Measurements from ENCODE around the gene UVRAG.

The UVRAG gene

DNA sequence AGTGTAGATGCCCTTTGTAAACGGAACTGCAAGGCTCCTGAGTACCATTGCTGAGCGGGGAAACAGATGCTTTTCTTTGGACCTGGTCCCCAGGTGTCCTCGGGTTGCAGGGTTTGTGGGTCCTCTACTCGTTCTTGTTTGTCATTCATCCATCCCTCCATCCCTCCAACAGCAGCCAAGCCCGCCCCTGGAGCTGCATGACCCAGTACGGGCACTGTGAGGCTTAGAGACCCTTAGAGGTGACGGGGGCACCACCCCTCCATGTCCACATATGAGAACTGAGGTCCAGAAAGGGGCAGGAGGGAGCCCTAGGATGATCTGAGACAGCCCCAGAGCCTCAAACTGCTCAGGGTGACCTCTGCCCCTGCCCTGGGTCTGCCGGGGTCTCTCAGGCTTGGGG, 345.8 kb downstream of the UVRAG start:
- H4K91ac ChIP-seq (ENCODE audit: low read length), result no peak overlapping the region
- H3K4me2 ChIP-seq (ENCODE audit: low read length, poor library complexity, severe bottlenecking), result no peak overlapping the region
- no peaks in the 10 kb centered on the region for H3K79me1 ChIP-seq (replicated peaks; ENCODE audit: low read length, poor library complexity, severe bottlenecking)
- H2BK120ac ChIP-seq (ENCODE audit: low read depth, low read length), result no peak overlapping the region
- no peak overlapping the region for H3K4ac ChIP-seq (ENCODE audit: low read depth in 1 of 2, low read length in 2 of 2)
- H3K14ac ChIP-seq (ENCODE audit: low read length in 2 of 2), result no peak overlapping the region
- no peak overlapping the region for H3K27ac ChIP-seq (ENCODE audit: low read length, poor library complexity, severe bottlenecking)
- H3K27me3 ChIP-seq (ENCODE audit: control insufficient read depth in 1 of 2, insufficient read depth in 1 of 2, low read length in 2 of 2), result peaks cover 27 to 57% of the 10 kb centered on the region in 2 experiments
- H3K4me1 ChIP-seq (ENCODE audit: control insufficient read depth, insufficient read depth, low read depth, low read length), result peaks cover 20% of the 10 kb centered on the region
- no peaks in the 10 kb centered on the region for H3K36me3 ChIP-seq (ENCODE audit: control insufficient read depth in 1 of 2, insufficient read depth in 2 of 2, low read depth in 1 of 2, low read length in 2 of 2)
- no peak overlapping the region for H3K23ac ChIP-seq (ENCODE audit: low read length in 2 of 2)
- H2BK15ac ChIP-seq (ENCODE audit: low read depth, poor library complexity, severe bottlenecking), result no peak overlapping the region
- no peak overlapping the region for H3K4me3 ChIP-seq (ENCODE audit: insufficient read depth in 1 of 2, low read depth in 1 of 2, low read length in 2 of 2)
- WGBS, result 86% methylated on average over 8 of the region's 8 CpGs
- H3K9me3 ChIP-seq (ENCODE audit: control insufficient read depth, low read length), result no peaks in the 10 kb centered on the region
- no peak for DNase-seq
- H2AK5ac ChIP-seq (ENCODE audit: low read length, severe bottlenecking), result no peak overlapping the region
- H3K18ac ChIP-seq (ENCODE audit: low read depth in 1 of 2, low read length in 2 of 2), result no peak overlapping the region
- no peak overlapping the region for H2BK5ac ChIP-seq (ENCODE audit: low read depth, low read length, poor library complexity, severe bottlenecking)
- H4K8ac ChIP-seq (ENCODE audit: low read length), result no peak overlapping the region
- H2BK12ac ChIP-seq (ENCODE audit: low read length in 2 of 2), result no peak overlapping the region
- H3K9ac ChIP-seq (ENCODE audit: low read length), result no peak overlapping the region
- no peak overlapping the region for H2AFZ ChIP-seq (ENCODE audit: low read depth, low read length)

GRCh38 chr11:76161261-76161961, 346.4 kb downstream of the UVRAG start:
- Histone ChIP-seq H3K23ac (ENCODE audit: low read length in 2 of 2) (no peak overlapping the region), H3K4me1 (ENCODE audit: control insufficient read depth, insufficient read depth, low read depth, low read length) (peaks cover 22% of the 10 kb centered on the region), H2BK120ac (ENCODE audit: low read depth, low read length) (no peak overlapping the region), H3K18ac (ENCODE audit: low read depth in 1 of 2, low read length in 2 of 2) (no peak overlapping the region), H3K4me3 (ENCODE audit: insufficient read depth in 1 of 2, low read depth in 1 of 2, low read length in 2 of 2) (no peak overlapping the region), H2AK5ac (ENCODE audit: low read length, severe bottlenecking) (no peak overlapping the region), H3K36me3 (ENCODE audit: control insufficient read depth in 1 of 2, insufficient read depth in 2 of 2, low read depth in 1 of 2, low read length in 2 of 2) (no peaks in the 10 kb centered on the region), H2BK12ac (ENCODE audit: low read length in 2 of 2) (no peak overlapping the region), H3K9me3 (ENCODE audit: control insufficient read depth, low read length) (no peaks in the 10 kb centered on the region), H2AFZ (ENCODE audit: low read depth, low read length) (no peak overlapping the region), H3K9ac (ENCODE audit: low read length) (no peak overlapping the region), H3K4ac (ENCODE audit: low read depth in 1 of 2, low read length in 2 of 2) (no peak overlapping the region), H3K4me2 (ENCODE audit: low read length, poor library complexity, severe bottlenecking) (no peak overlapping the region), H3K14ac (ENCODE audit: low read length in 2 of 2) (no peak overlapping the region), H3K27me3 (ENCODE audit: control insufficient read depth in 1 of 2, insufficient read depth in 1 of 2, low read length in 2 of 2) (peaks cover 32 to 63% of the 10 kb centered on the region in 2 experiments), H3K27ac (ENCODE audit: low read length, poor library complexity, severe bottlenecking) (no peak overlapping the region), H4K8ac (ENCODE audit: low read length) (no peak overlapping the region), H2BK5ac (ENCODE audit: low read depth, low read length, poor library complexity, severe bottlenecking) (no peak overlapping the region), H2BK15ac (ENCODE audit: low read depth, poor library complexity, severe bottlenecking) (no peak overlapping the region), H3K79me1 (replicated peaks; ENCODE audit: low read length, poor library complexity, severe bottlenecking) (no peaks in the 10 kb centered on the region), H4K91ac (ENCODE audit: low read length) (no peak overlapping the region)
- 57% methylated on average over 23 of the region's 24 CpGs for WGBS
- DNase-seq, result no peak

DNA sequence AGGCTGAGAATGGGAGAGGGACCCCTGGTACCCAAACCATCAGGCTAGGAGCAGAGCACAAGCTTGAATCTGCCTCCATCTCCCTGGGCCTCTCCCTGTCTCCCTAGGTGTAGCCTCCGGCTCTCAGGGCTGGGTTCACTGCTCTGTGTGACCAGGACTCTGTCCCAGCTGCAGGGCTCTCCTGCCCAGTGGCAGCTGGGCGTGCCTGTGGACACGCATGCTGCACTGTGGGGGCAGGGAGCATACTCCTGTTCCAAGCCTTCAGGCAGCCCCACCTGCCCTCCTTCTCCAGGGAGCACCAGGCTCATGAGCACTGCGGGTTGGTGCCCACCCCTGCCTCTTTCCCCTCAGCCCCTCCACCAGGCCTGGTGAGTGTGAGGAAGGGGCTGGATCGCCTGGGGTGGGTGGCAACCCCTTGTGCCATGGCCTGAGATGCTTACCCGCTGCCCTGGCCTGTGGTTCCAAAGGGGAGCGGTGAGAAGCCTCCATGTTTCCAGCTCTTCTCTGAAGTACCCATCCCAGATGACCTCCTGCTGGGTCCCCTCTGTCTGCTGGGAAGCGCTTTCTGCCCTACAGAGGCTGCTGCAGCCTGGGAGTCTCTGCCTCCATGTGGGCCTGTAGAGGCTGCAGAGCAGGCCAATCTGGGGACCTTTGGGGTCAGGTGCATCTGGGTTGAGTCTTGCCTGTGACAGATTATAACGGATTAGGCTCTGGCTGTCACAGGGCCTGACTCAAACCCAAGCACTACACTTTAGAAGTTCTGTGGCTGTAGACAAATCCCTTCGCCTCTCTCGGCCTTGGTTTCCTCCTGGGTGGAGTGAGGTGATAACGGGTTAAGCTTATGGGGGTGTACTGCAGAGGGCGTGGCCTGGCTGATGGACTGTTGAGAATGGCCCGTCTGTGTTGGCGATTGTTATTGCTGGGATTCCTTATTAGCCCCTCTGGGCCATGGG, 347.6 kb downstream of the UVRAG start:
- Histone ChIP-seq H3K4me3 (ENCODE audit: insufficient read depth in 1 of 2, low read depth in 1 of 2, low read length in 2 of 2) (no peak overlapping the region), H3K23ac (ENCODE audit: low read length in 2 of 2) (no peak overlapping the region), H4K8ac (ENCODE audit: low read length) (no peak overlapping the region), H2BK120ac (ENCODE audit: low read depth, low read length) (no peak overlapping the region), H3K9ac (ENCODE audit: low read length) (no peak overlapping the region), H3K27me3 (ENCODE audit: control insufficient read depth in 1 of 2, insufficient read depth in 1 of 2, low read length in 2 of 2) (peaks cover 35 to 65% of the 10 kb centered on the region in 2 experiments), H2BK12ac (ENCODE audit: low read length in 2 of 2) (no peak overlapping the region), H3K4me1 (ENCODE audit: control insufficient read depth, insufficient read depth, low read depth, low read length) (peaks cover 24% of the 10 kb centered on the region), H3K9me3 (ENCODE audit: control insufficient read depth, low read length) (no peaks in the 10 kb centered on the region), H3K79me1 (replicated peaks; ENCODE audit: low read length, poor library complexity, severe bottlenecking) (no peaks in the 10 kb centered on the region), H3K4me2 (ENCODE audit: low read length, poor library complexity, severe bottlenecking) (no peak overlapping the region), H2AK5ac (ENCODE audit: low read length, severe bottlenecking) (no peak overlapping the region), H3K4ac (ENCODE audit: low read depth in 1 of 2, low read length in 2 of 2) (no peak overlapping the region), H3K18ac (ENCODE audit: low read depth in 1 of 2, low read length in 2 of 2) (no peak overlapping the region), H3K36me3 (ENCODE audit: control insufficient read depth in 1 of 2, insufficient read depth in 2 of 2, low read depth in 1 of 2, low read length in 2 of 2) (no peaks in the 10 kb centered on the region), H2BK5ac (ENCODE audit: low read depth, low read length, poor library complexity, severe bottlenecking) (no peak overlapping the region), H2AFZ (ENCODE audit: low read depth, low read length) (no peak overlapping the region), H3K27ac (ENCODE audit: low read length, poor library complexity, severe bottlenecking) (no peak overlapping the region), H3K14ac (ENCODE audit: low read length in 2 of 2) (peak overlapping the region in 1 of 2 experiments; percentile 19), H2BK15ac (ENCODE audit: low read depth, poor library complexity, severe bottlenecking) (no peak overlapping the region), H4K91ac (ENCODE audit: low read length) (no peak overlapping the region)
- 91% methylated on average over 14 of the region's 15 CpGs for WGBS
- no peak for DNase-seq

- Histone ChIP-seq H3K27ac (ENCODE audit: low read length, poor library complexity, severe bottlenecking) (no peak overlapping the region), H3K9ac (ENCODE audit: low read length) (no peak overlapping the region), H2BK5ac (ENCODE audit: low read depth, low read length, poor library complexity, severe bottlenecking) (no peak overlapping the region), H3K18ac (ENCODE audit: low read depth in 1 of 2, low read length in 2 of 2) (no peak overlapping the region), H3K9me3 (ENCODE audit: control insufficient read depth, low read length) (no peaks in the 10 kb centered on the region), H4K91ac (ENCODE audit: low read length) (no peak overlapping the region), H3K4ac (ENCODE audit: low read depth in 1 of 2, low read length in 2 of 2) (no peak overlapping the region), H3K4me3 (ENCODE audit: insufficient read depth in 1 of 2, low read depth in 1 of 2, low read length in 2 of 2) (no peak overlapping the region), H2BK120ac (ENCODE audit: low read depth, low read length) (no peak overlapping the region), H3K4me2 (ENCODE audit: low read length, poor library complexity, severe bottlenecking) (no peak overlapping the region), H2BK12ac (ENCODE audit: low read length in 2 of 2) (no peak overlapping the region), H2BK15ac (ENCODE audit: low read depth, poor library complexity, severe bottlenecking) (no peak overlapping the region), H2AFZ (ENCODE audit: low read depth, low read length) (no peak overlapping the region), H4K8ac (ENCODE audit: low read length) (no peak overlapping the region), H3K23ac (ENCODE audit: low read length in 2 of 2) (no peak overlapping the region), H2AK5ac (ENCODE audit: low read length, severe bottlenecking) (no peak overlapping the region), H3K14ac (ENCODE audit: low read length in 2 of 2) (no peak overlapping the region), H3K36me3 (ENCODE audit: control insufficient read depth in 1 of 2, insufficient read depth in 2 of 2, low read depth in 1 of 2, low read length in 2 of 2) (no peaks in the 10 kb centered on the region), H3K27me3 (ENCODE audit: control insufficient read depth in 1 of 2, insufficient read depth in 1 of 2, low read length in 2 of 2) (peaks cover 36 to 65% of the 10 kb centered on the region in 2 experiments), H3K79me1 (replicated peaks; ENCODE audit: low read length, poor library complexity, severe bottlenecking) (no peaks in the 10 kb centered on the region), H3K4me1 (ENCODE audit: control insufficient read depth, insufficient read depth, low read depth, low read length) (peaks cover 25% of the 10 kb centered on the region)
- DNase-seq, result no peak
- WGBS, result 89% methylated on average over 11 of the region's 11 CpGs
These were observed 348.4 kb downstream of the UVRAG start for GRCh38 chr11:76163289-76163880.

All from mesenchymal stem cell (in vitro differentiated cells and primary cell).